Mesodermal cell (in vitro differentiated cells): ENCODE measurements around the gene ZDHHC14.

Source experiments
- H3K27ac ChIP-seq: 2 replicates; pipeline ENCODE4 v1.7.0; 2013; ENCODE audit warnings: mild to moderate bottlenecking, low read depth, low read length, moderate library complexity; ENCODE audit not compliant: severe bottlenecking
- H3K36me3 ChIP-seq: 2 replicates; pipeline ENCODE4 v1.7.1; 2013; ENCODE audit warnings: mild to moderate bottlenecking, low read length, moderate library complexity; ENCODE audit not compliant: control insufficient read depth, insufficient read depth
- H3K4me1 ChIP-seq: one replicate; pipeline ENCODE4 v1.7.1; 2013; ENCODE audit warnings: mild to moderate bottlenecking, low read length; ENCODE audit not compliant: insufficient read depth, control insufficient read depth, poor library complexity, severe bottlenecking
- H3K4me3 ChIP-seq: 2 replicates; pipeline ENCODE4 v1.7.0; 2013; ENCODE audit warnings: low read length, control low read depth, mild to moderate bottlenecking; ENCODE audit not compliant: insufficient read depth, poor library complexity, severe bottlenecking; ENCODE audit errors: extremely low read depth
- H3K9me3 ChIP-seq: 2 replicates; pipeline ENCODE4 v1.7.1; 2013; ENCODE audit warnings: mild to moderate bottlenecking, low read length, moderate library complexity; ENCODE audit not compliant: control insufficient read depth
- WGBS, 2 experiments: methylation state at CpG; one replicate each; pipeline ENCODE4 v1.1.5; 2013; ENCODE audit warnings: missing lambda C conversion rate in 2 of 2; ENCODE audit not compliant: insufficient coverage in 2 of 2; 5-methylcytosine and 5-hydroxymethylcytosine counted together

The ZDHHC14 gene

GRCh38 chr6:157613011-157613522 is 232.1 kb downstream of the ZDHHC14 start:
- Histone ChIP-seq H3K27ac (no peak overlapping the region), H3K4me1 (peaks cover 11% of the 10 kb centered on the region), H3K4me3 (no peak overlapping the region), H3K9me3 (no peaks in the 10 kb centered on the region), H3K36me3 (no peaks in the 10 kb centered on the region)
- WGBS, 2 experiments = 87 to 100% methylated on average over 4 to 6 of the region's 7 CpGs

GRCh38 chr6:157614026-157614568 is 233.1 kb downstream of the ZDHHC14 start:
- Histone ChIP-seq H3K4me3 (no peak overlapping the region), H3K36me3 (no peaks in the 10 kb centered on the region), H3K27ac (no peak overlapping the region), H3K9me3 (no peaks in the 10 kb centered on the region), H3K4me1 (peaks cover 8% of the 10 kb centered on the region)
- 87 to 93% methylated on average over 2 to 3 of the region's 5 CpGs for WGBS, 2 experiments

- no peaks in the 10 kb centered on the region for H3K36me3 ChIP-seq
- H3K4me1 ChIP-seq = peaks cover 8% of the 10 kb centered on the region
- H3K9me3 ChIP-seq = no peaks in the 10 kb centered on the region
- H3K27ac ChIP-seq = no peak overlapping the region
- 81 to 91% methylated on average over 2 to 3 of the region's 4 CpGs for WGBS, 2 experiments
- H3K4me3 ChIP-seq = no peak overlapping the region
Observed at GRCh38 chr6:157615420-157615769, 234.4 kb downstream of the ZDHHC14 start.

GRCh38 chr6:157615951-157616350 is 235.0 kb downstream of the ZDHHC14 start:
- no peak overlapping the region for H3K27ac ChIP-seq

GRCh38 chr6:157620944-157621343 is 240.0 kb downstream of the ZDHHC14 start:
- Histone ChIP-seq H3K27ac (no peak overlapping the region), H3K4me1 (no peaks in the 10 kb centered on the region), H3K9me3 (no peaks in the 10 kb centered on the region), H3K36me3 (no peaks in the 10 kb centered on the region), H3K4me3 (no peak overlapping the region)
- WGBS, 2 experiments = no CpG with 5 or more reads among the region's 3 CpGs

More at GRCh38 chr6:157615951-157616350, 235.0 kb downstream of the ZDHHC14 start:
- Histone ChIP-seq H3K36me3 (no peaks in the 10 kb centered on the region), H3K4me3 (no peak overlapping the region), H3K4me1 (peaks cover 8% of the 10 kb centered on the region), H3K9me3 (no peaks in the 10 kb centered on the region)
- 95 to 99% methylated on average over 3 to 4 of the region's 4 CpGs for WGBS, 2 experiments

- no peak overlapping the region for H3K4me3 ChIP-seq
- no peaks in the 10 kb centered on the region for H3K4me1 ChIP-seq
- H3K27ac ChIP-seq = no peak overlapping the region
- 89 to 92% methylated on average over 4 to 6 of the region's 6 CpGs for WGBS, 2 experiments
- H3K9me3 ChIP-seq = no peaks in the 10 kb centered on the region
- H3K36me3 ChIP-seq = no peaks in the 10 kb centered on the region
Observed at GRCh38 chr6:157621406-157621805, 240.4 kb downstream of the ZDHHC14 start.

GRCh38 chr6:157622427-157622826 is 241.4 kb downstream of the ZDHHC14 start:
- Histone ChIP-seq H3K4me1 (no peaks in the 10 kb centered on the region), H3K9me3 (no peaks in the 10 kb centered on the region), H3K27ac (no peak overlapping the region), H3K4me3 (no peak overlapping the region), H3K36me3 (no peaks in the 10 kb centered on the region)
- WGBS, 2 experiments = 87 to 88% methylated on average over 3 of the region's 3 CpGs

- Histone ChIP-seq H3K9me3 (no peaks in the 10 kb centered on the region), H3K4me1 (peaks cover 11% of the 10 kb centered on the region), H3K36me3 (no peaks in the 10 kb centered on the region), H3K4me3 (no peak overlapping the region), H3K27ac (no peak overlapping the region)
- WGBS, 2 experiments = 91 to 94% methylated on average over 7 of the region's 7 CpGs
Observed at GRCh38 chr6:157625111-157625510, 244.1 kb downstream of the ZDHHC14 start.

- H3K4me3 ChIP-seq = no peak overlapping the region
- WGBS, 2 experiments = 88 to 94% methylated on average over 8 to 9 of the region's 10 CpGs
- H3K9me3 ChIP-seq = no peaks in the 10 kb centered on the region
- no peak overlapping the region for H3K27ac ChIP-seq
- peaks cover 11% of the 10 kb centered on the region for H3K4me1 ChIP-seq
- H3K36me3 ChIP-seq = no peaks in the 10 kb centered on the region
Observed at GRCh38 chr6:157625764-157626163, 244.8 kb downstream of the ZDHHC14 start.

GRCh38 chr6:157627195-157627966 is 246.4 kb downstream of the ZDHHC14 start:
- WGBS, 2 experiments = 94 to 97% methylated on average over 8 to 10 of the region's 11 CpGs
- no peak overlapping the region for H3K4me3 ChIP-seq
- no peaks in the 10 kb centered on the region for H3K9me3 ChIP-seq
- no peaks in the 10 kb centered on the region for H3K36me3 ChIP-seq
- H3K4me1 ChIP-seq = peaks cover 17% of the 10 kb centered on the region
- H3K27ac ChIP-seq = no peak overlapping the region

- no peaks in the 10 kb centered on the region for H3K9me3 ChIP-seq
- no peak overlapping the region for H3K27ac ChIP-seq
- H3K4me3 ChIP-seq = no peak overlapping the region
- H3K36me3 ChIP-seq = no peaks in the 10 kb centered on the region
- WGBS, 2 experiments = 71 to 73% methylated on average over 5 to 6 of the region's 11 CpGs
- peaks cover 17% of the 10 kb centered on the region for H3K4me1 ChIP-seq
Observed at GRCh38 chr6:157628463-157628862, 247.5 kb downstream of the ZDHHC14 start.
